Measurements from ENCODE around the gene ARL3. TPM values are rescaled to one million over a fixed set of nuclear protein-coding genes. Genes with fewer than 3 reads are reported as not detected.

The ARL3 gene
- total and polyA plus RNA-seq, 2 of the 4 experiments (the other 2 are of a cell fraction), result 5.0 to 14.3 TPM

- H3K18ac ChIP-seq (ENCODE audit: low read depth, low read length), result peak overlapping the region; percentile 46
- in situ Hi-C loops (cut with MboI; ENCODE audit: low sequenced_read_pairs), result no loop called here
- dilution Hi-C loops (cut with HindIII; ENCODE audit: low sequenced_read_pairs, unreplicated experiment), result no loop called here
- TF ChIP-seq MAZ (IDR thresholded peaks at IDR 0.05; ENCODE audit: borderline replicate concordance, low read depth, low read length), result peak; percentile 82
- TF ChIP-seq NFE2L2 (IDR thresholded peaks at IDR 0.05; ENCODE audit: low read depth, low read length), result no peak
- peak; percentile 88 for TF ChIP-seq CEBPB (IDR thresholded peaks at IDR 0.05; ENCODE audit: low read depth, low read length)
- no peak for TF ChIP-seq MAFK (IDR thresholded peaks at IDR 0.05; ENCODE audit: low read depth, low read length)
- peak; percentile 94 for TF ChIP-seq FOS (IDR thresholded peaks at IDR 0.05; ENCODE audit: low read depth, low read length)
- TF ChIP-seq BHLHE40 (IDR thresholded peaks at IDR 0.05; ENCODE audit: low read depth, low read length), result peak; percentile 70
- peak; percentile 46 for TF ChIP-seq RCOR1 (IDR thresholded peaks at IDR 0.05; ENCODE audit: insufficient replicate concordance, low read length)
- no peak for TF ChIP-seq RFX5 (IDR thresholded peaks at IDR 0.05; ENCODE audit: low read depth, low read length)
- TF ChIP-seq MXI1 (IDR thresholded peaks at IDR 0.05; ENCODE audit: borderline replicate concordance, low read depth, low read length), result no peak
- peak; percentile 68; the same call in 1 of the 2 replicates for TF ChIP-seq CHD1 (IDR thresholded peaks at IDR 0.05; ENCODE audit: low read depth, low read length)
- no peak for TF ChIP-seq USF2 (IDR thresholded peaks at IDR 0.05; ENCODE audit: low read depth, low read length)
- no peak for TF ChIP-seq CTCF (conservative IDR thresholded peaks at IDR 0.05; ENCODE audit: low read depth, low read length)
- TF ChIP-seq POLR2A (IDR thresholded peaks at IDR 0.05; ENCODE audit: low read depth, low read length), result peak; percentile 85
These were observed 68.2 kb downstream of the ARL3 start for GRCh38 chr10:102645741-102646609.

More at GRCh38 chr10:102645741-102646609, 68.2 kb downstream of the ARL3 start:
- POLR2A ChIA-PET (ENCODE audit: unreplicated experiment), result interaction anchor here (0.5 to 1.9 kb wide), 3 partner anchors 16 to 30 kb away, joined by 3 to 14 read pairs (median 4); no protein-coding TSS in a partner anchor
- 0% methylated on average over 6 of the region's 29 CpGs; no CpG with 5 or more reads in 1 of the 2 experiments for WGBS, 2 experiments (ENCODE audit: extremely low coverage in 2 of 2, insufficient read length in 1 of 2)
- H2BK120ac ChIP-seq (ENCODE audit: low read depth, low read length), result peak overlapping the region; percentile 76
- intact Hi-C loops (cut with micrococcal nuclease), result loop anchor here (1.0 to 10.0 kb wide), 4 partner anchors 31 to 251 kb away; partner anchors contain the start of genes ARL3, NFKB2, SFXN2 and SUFU
- ATAC-seq (ENCODE audit: low read depth), result peak; percentile 38
- peak overlapping the region; percentile 85 for H3K14ac ChIP-seq (replicated peaks; ENCODE audit: low read depth, low read length)
- CTCF ChIA-PET, result no interaction called here
- no TSS peak for BruUV-seq (replicated peaks)
- peak overlapping the region; percentile 72 for H3K4ac ChIP-seq (ENCODE audit: low read depth, low read length)
- H3K27ac ChIP-seq (ENCODE audit: insufficient read depth, low read length), result peak overlapping the region; percentile 92
- peaks cover 28% of the 10 kb centered on the region for H3K9me1 ChIP-seq (ENCODE audit: insufficient read depth, low read length)
- peak overlapping the region; percentile 92 for H2AK5ac ChIP-seq (ENCODE audit: low read depth, low read length)
- peak overlapping the region; percentile 84 for H3K9ac ChIP-seq (ENCODE audit: low read depth, low read length)
- peak overlapping the region; percentile 73 for H2AFZ ChIP-seq (replicated peaks; ENCODE audit: low read length, poor library complexity)
- H4K91ac ChIP-seq (ENCODE audit: insufficient read depth, low read depth, low read length), result peak overlapping the region; percentile 88
- peak overlapping the region; percentile 31 to 59 for H4K8ac ChIP-seq (ENCODE audit: low read depth in 2 of 2, low read length in 2 of 2)
- H2BK20ac ChIP-seq (ENCODE audit: low read depth, low read length), result peak overlapping the region; percentile 55; the same call in 1 of the 2 replicates
- H3K36me3 ChIP-seq (ENCODE audit: control insufficient read depth, insufficient read depth, low read length), result peaks cover 18% of the 10 kb centered on the region
- peak overlapping the region; percentile 89 for H2BK5ac ChIP-seq (ENCODE audit: low read depth, low read length, poor library complexity, severe bottlenecking)
- peak overlapping the region; percentile 59; the same call in 1 of the 3 replicates for H2BK15ac ChIP-seq (ENCODE audit: low read depth, low read length)
- peak overlapping the region; percentile 81 for H3K4me2 ChIP-seq (ENCODE audit: low read depth, low read length)
- H3K4me3 ChIP-seq (ENCODE audit: insufficient read depth, low read depth, low read length), result peak overlapping the region; percentile 77
- peak overlapping the region; percentile 20 for H4K5ac ChIP-seq (ENCODE audit: low read depth, low read length)
- peaks cover 34% of the 10 kb centered on the region for H3K4me1 ChIP-seq (ENCODE audit: control insufficient read depth, insufficient read depth, low read length)
- peak overlapping the region; percentile 98 for H3K56ac ChIP-seq (ENCODE audit: extremely low read depth, insufficient read depth, low read length)
- peak; percentile 96 for DNase-seq
- no peaks in the 10 kb centered on the region for H3K27me3 ChIP-seq (ENCODE audit: control insufficient read depth, insufficient read depth, low read length)
- peaks cover 0 to 53% of the 10 kb centered on the region in 2 experiments; a peak in 2 of 4 replicates for H3K79me1 ChIP-seq (ENCODE audit: low read depth in 1 of 2, low read length in 2 of 2)
- peak overlapping the region; percentile 94 for H2AK9ac ChIP-seq (replicated peaks; ENCODE audit: low read depth, low read length, poor library complexity)
- H3K23ac ChIP-seq (ENCODE audit: low read depth, low read length), result peak overlapping the region; percentile 81
- peaks cover 66% of the 10 kb centered on the region for H4K20me1 ChIP-seq (ENCODE audit: insufficient read depth, low read length)
- no peaks in the 10 kb centered on the region for H3K9me3 ChIP-seq (ENCODE audit: control insufficient read depth, insufficient read depth, low read length)

Measured in IMR-90 (cell line).